ENCODE results near the gene FCN1.

GRCh38 chr9:134938346-134939079 lies 20.8 kb upstream of the FCN1 start:
- no peak for TF ChIP-seq CTCF (IDR thresholded peaks at IDR 0.05; ENCODE audit: low read depth, low read length)
- no peak for TF ChIP-seq POLR2A (IDR thresholded peaks at IDR 0.05; ENCODE audit: extremely low read depth, insufficient read length)
- TF ChIP-seq MYC (IDR thresholded peaks at IDR 0.05; ENCODE audit: low read depth, low read length) = no peak
- no peak for TF ChIP-seq MAX (IDR thresholded peaks at IDR 0.05; ENCODE audit: low read depth, low read length)

All from NB4 (cell line).